HCT116 (cell line): ENCODE data around the gene FSTL4. TPM values are rescaled to one million over a fixed set of nuclear protein-coding genes. Genes with fewer than 3 reads are reported as not detected.

Source experiments
- ATAC-seq: fragments of 200-7000 bp; cut with Tn5 transposase; 2 replicates; pipeline ENCODE4 v1.9.1; 2020; ENCODE audit warnings: mild to moderate bottlenecking, moderate library complexity
- BruUV-seq: library from RNA; stranded (reverse); fragments of 400-500 nt; replicated peaks from 2 replicates; lab custom pipeline; 2021; lab: Mats Ljungman, UMichigan
- CTCF ChIA-PET: fragments of 300-600 bp; sonication (Branson Sonifier 250); formaldehyde crosslinking; loops from one replicate; lab custom pipeline; 2021; ENCODE audit warnings: antibody characterized with exemption; lab: Charles Lee
- POLR2A ChIA-PET: fragments of 300-600, 350-600 bp; sonication (Branson Sonifier 250); formaldehyde crosslinking; loops from one replicate; lab custom pipeline; 2021; ENCODE audit warnings: antibody characterized with exemption; lab: Charles Lee
- RAD21 ChIA-PET, 2 experiments: fragments of 300-600 bp; sonication (Branson Sonifier 250); formaldehyde crosslinking; loops; one replicate each; lab custom pipeline; 2023; ENCODE audit warnings: low total read pairs in 2 of 2; ENCODE audit not compliant: uncharacterized antibody in 2 of 2, unreplicated experiment in 2 of 2, low non-redundant PET in 1 of 2; lab: Charles Lee
- DNase-seq: peaks from one replicate; pipeline ENCODE4 v3.0.0-alpha.2; 2010; ENCODE audit warnings: low read depth, low spot score
- H2AFZ ChIP-seq: fragments of 200-600 bp; shearing (Covaris generic), sonication (generic); 2 replicates; pipeline ENCODE4 v1.6.1; 2017; ENCODE audit warnings: low read depth, mixed run types, mixed read lengths, antibody characterized with exemption, low read length; ENCODE audit not compliant: poor library complexity, severe bottlenecking
- H3K27ac ChIP-seq: 2 replicates; pipeline ENCODE4 v1.5.1; 2012; ENCODE audit warnings: low read depth, low read length
- H3K27me3 ChIP-seq: fragments of 200-600 bp; sonication (generic); 2 replicates; pipeline ENCODE4 v1.6.1; 2016; ENCODE audit warnings: mixed run types, low read length, mixed read lengths; ENCODE audit not compliant: insufficient read depth
- H3K36me3 ChIP-seq, 2 experiments: fragments of 200-500 bp in 1 of 2; fragments of 200-600 bp in 1 of 2; sonication (Bioruptor generic) in 1 of 2; sonication (generic) in 1 of 2; 2 replicates each; pipeline versions ENCODE4 v1.5.1 to v1.6.1; 2014 to 2016; ENCODE audit warnings: low read length in 2 of 2, inconsistent platforms in 1 of 2, mixed read lengths in 1 of 2, mixed run types in 1 of 2; ENCODE audit not compliant: insufficient read depth in 2 of 2, control insufficient read depth in 1 of 2
- H3K4me1 ChIP-seq, 2 experiments: fragments of 200-600 bp in 1 of 2; sonication (generic) in 1 of 2; 2 replicates each; pipeline versions ENCODE4 v1.5.1 to v1.6.1; 2012 to 2017; ENCODE audit warnings: low read length in 2 of 2, inconsistent platforms in 1 of 2, mild to moderate bottlenecking in 1 of 2, mixed read lengths in 1 of 2, mixed run types in 1 of 2, moderate library complexity in 1 of 2; ENCODE audit not compliant: insufficient read depth in 2 of 2, control insufficient read depth in 1 of 2
- H3K4me2 ChIP-seq: fragments of 200-600 bp; sonication (generic); 2 replicates; pipeline ENCODE4 v1.6.1; 2017; ENCODE audit warnings: mixed run types, low read length, mixed read lengths
- H3K4me3 ChIP-seq, 2 experiments: fragments of 200-600 bp in 1 of 2; sonication (generic) in 1 of 2; replicated peaks in 1 of 2; 2 replicates each; pipeline ENCODE4 v1.5.1; 2011 to 2016; ENCODE audit warnings: low read length in 2 of 2, control low read depth in 1 of 2, low read depth in 1 of 2, mild to moderate bottlenecking in 1 of 2, mixed read lengths in 1 of 2, mixed run types in 1 of 2
- H3K79me2 ChIP-seq: fragments of 200-600 bp; sonication (generic); 2 replicates; pipeline ENCODE4 v1.6.1; 2017; ENCODE audit warnings: mild to moderate bottlenecking, mixed run types, low read length, moderate library complexity, mixed read lengths; ENCODE audit not compliant: insufficient read depth
- H3K9ac ChIP-seq: fragments of 200-600 bp; sonication (generic); 2 replicates; pipeline ENCODE4 v1.6.1; 2016; ENCODE audit warnings: low read length, mixed read lengths
- H3K9me2 ChIP-seq: fragments of 200-600 bp; sonication (generic), shearing (Covaris generic); 2 replicates; pipeline ENCODE4 v1.6.1; 2017; ENCODE audit warnings: mixed run types, mild to moderate bottlenecking, moderate library complexity; ENCODE audit not compliant: insufficient read depth
- H3K9me3 ChIP-seq, 2 experiments: fragments of 200-500 bp in 1 of 2; fragments of 200-600 bp in 1 of 2; sonication (Bioruptor generic) in 1 of 2; sonication (generic) in 1 of 2; 2 replicates each; pipeline ENCODE4 v1.6.1; 2014 to 2017; ENCODE audit warnings: low read length in 2 of 2, mixed read lengths in 2 of 2, inconsistent platforms in 1 of 2, low read depth in 1 of 2, mild to moderate bottlenecking in 1 of 2, mixed run types in 1 of 2, moderate library complexity in 1 of 2; ENCODE audit not compliant: control insufficient read depth in 1 of 2, insufficient read depth in 1 of 2
- H4K20me1 ChIP-seq: fragments of 200-600 bp; sonication (generic), shearing (Covaris generic); 2 replicates; pipeline ENCODE4 v1.6.1; 2017; ENCODE audit warnings: mixed run types, mild to moderate bottlenecking, moderate library complexity; ENCODE audit not compliant: insufficient read depth
- ATF3 ChIP-seq: IDR thresholded peaks from 2 replicates; pipeline ENCODE4 v1.6.1; 2012
- CBX3 ChIP-seq: IDR thresholded peaks from 2 replicates; pipeline ENCODE4 v1.6.1; 2012; ENCODE audit warnings: low read depth
- CEBPB ChIP-seq: IDR thresholded peaks from 2 replicates; pipeline ENCODE4 v1.6.1; 2012; ENCODE audit warnings: low read depth
- EGR1 ChIP-seq: IDR thresholded peaks from 2 replicates; pipeline ENCODE4 v1.6.1; 2012; ENCODE audit warnings: low read depth
- ELF1 ChIP-seq: IDR thresholded peaks from 2 replicates; pipeline ENCODE4 v1.6.1; 2012; ENCODE audit warnings: low read depth, borderline replicate concordance
- EZH2 ChIP-seq: fragments of 200-600 bp; sonication (generic); IDR thresholded peaks from 2 replicates; pipeline ENCODE4 v1.6.1; 2017; ENCODE audit warnings: antibody characterized with exemption, mixed run types
- EZH2phosphoT487 ChIP-seq: fragments of 200-600 bp; IDR thresholded peaks from 2 replicates; pipeline ENCODE4 v1.6.1; 2018; ENCODE audit warnings: antibody characterized with exemption, borderline replicate concordance
- FOSL1 ChIP-seq: IDR thresholded peaks from 2 replicates; pipeline ENCODE4 v1.6.1; 2012; ENCODE audit warnings: low read depth
- POLR2A ChIP-seq: IDR thresholded peaks from 2 replicates; pipeline ENCODE4 v1.7.0; 2011; ENCODE audit warnings: borderline replicate concordance; ENCODE audit not compliant: insufficient read depth, insufficient read length; ENCODE audit errors: extremely low read depth
- RAD21 ChIP-seq: IDR thresholded peaks from 2 replicates; pipeline ENCODE4 v1.6.1; 2012; ENCODE audit warnings: low read depth, mild to moderate bottlenecking
- REST ChIP-seq: IDR thresholded peaks from 2 replicates; pipeline ENCODE4 v1.6.1; 2012; ENCODE audit warnings: low read depth
- SP1 ChIP-seq: IDR thresholded peaks from 2 replicates; pipeline ENCODE4 v1.6.1; 2012; ENCODE audit warnings: low read depth
- SRF ChIP-seq: IDR thresholded peaks from 2 replicates; pipeline ENCODE4 v1.6.1; 2012; ENCODE audit warnings: low read depth
- TCF7L2 ChIP-seq: IDR thresholded peaks from 2 replicates; pipeline ENCODE4 v1.7.0; 2011; ENCODE audit warnings: borderline replicate concordance, inconsistent platforms; ENCODE audit not compliant: insufficient read depth, insufficient read length; ENCODE audit errors: extremely low read depth
- YY1 ChIP-seq: IDR thresholded peaks from 2 replicates; pipeline ENCODE4 v1.6.1; 2011; ENCODE audit warnings: low read length, low read depth, moderate library complexity, mild to moderate bottlenecking; ENCODE audit not compliant: insufficient replicate concordance; ENCODE audit errors: extremely low read depth
- ZFX ChIP-seq: fragments of 450-650 bp; IDR thresholded peaks from 2 replicates; pipeline ENCODE4 v1.6.1; 2017
- ZNF274 ChIP-seq: fragments of 200-500 bp; sonication (Bioruptor generic); IDR thresholded peaks from 2 replicates; pipeline ENCODE4 v1.6.1; 2014; ENCODE audit warnings: mild to moderate bottlenecking, low read depth, low read length, inconsistent platforms
- intact Hi-C: fragments of 100-400 bp; cut with micrococcal nuclease; formaldehyde crosslinking; loops from 2 replicates; pipeline ENCODE4 v1.10.0; 2022
- total RNA-seq: library from RNA; stranded (reverse); gene quantifications from one replicate; pipeline ENCODE4 v1.2.1, GENCODE V29; 2021; ENCODE audit not compliant: unreplicated experiment
- TF ChIP-seq, protein P1 (sequence below): IDR thresholded peaks from 2 replicates; pipeline ENCODE4 v1.6.1; 2012

FSTL4 gene
- total RNA-seq, 1 experiment from 2014 or later: 0.37 TPM

DNA sequence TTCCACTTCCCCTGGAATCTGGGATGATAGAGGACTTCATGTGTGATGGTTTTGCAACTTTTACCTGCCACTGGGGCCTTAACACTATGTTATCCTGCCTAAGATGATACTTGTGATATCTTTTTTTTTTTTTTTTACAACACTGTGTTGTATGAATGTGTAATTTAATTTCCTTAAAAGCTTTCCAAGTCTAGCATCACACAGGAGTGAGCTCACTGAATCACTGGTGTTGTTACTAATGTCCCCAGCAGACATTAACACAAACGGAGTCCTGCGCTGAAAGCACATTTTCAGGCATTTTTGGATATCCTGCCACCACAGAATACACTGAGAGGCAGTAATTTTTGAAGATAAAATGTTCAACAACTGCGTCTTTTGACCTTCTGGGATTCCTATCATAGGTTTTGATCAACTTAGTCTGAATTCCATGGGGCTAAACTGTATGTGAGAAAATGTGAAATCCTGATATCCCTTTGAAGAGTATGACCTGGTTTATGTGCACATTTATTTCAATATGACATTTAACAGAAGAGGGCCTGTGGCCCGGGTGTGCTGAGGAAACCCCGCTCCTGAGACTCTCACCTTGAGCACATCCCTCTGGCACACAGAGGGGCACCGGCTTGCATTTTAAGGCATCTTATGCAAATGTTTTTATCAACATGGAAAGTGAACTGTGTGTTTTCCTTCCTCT is 118.0 kb downstream of the FSTL4 start:
- TF ChIP-seq POLR2A: no peak
- no peak for TF ChIP-seq FOSL1
- no peak for TF ChIP-seq RAD21
- no peak for TF ChIP-seq EZH2
- TF ChIP-seq TCF7L2: no peak
- no peak for TF ChIP-seq CBX3
- TF ChIP-seq, protein P1, sequence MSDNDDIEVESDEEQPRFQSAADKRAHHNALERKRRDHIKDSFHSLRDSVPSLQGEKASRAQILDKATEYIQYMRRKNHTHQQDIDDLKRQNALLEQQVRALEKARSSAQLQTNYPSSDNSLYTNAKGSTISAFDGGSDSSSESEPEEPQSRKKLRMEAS: no peak
- no peak for TF ChIP-seq SRF
- TF ChIP-seq ELF1: no peak
- no peak for TF ChIP-seq REST
- TF ChIP-seq ATF3: no peak
- no peak for TF ChIP-seq EGR1
- no peak for TF ChIP-seq ZNF274
- TF ChIP-seq SP1: no peak
- TF ChIP-seq YY1: no peak
- TF ChIP-seq ZFX: no peak
- no peak for TF ChIP-seq CEBPB
- no peak for TF ChIP-seq EZH2phosphoT487
- Histone ChIP-seq H3K4me1 (no peaks in the 10 kb centered on the region), H3K9me2 (no peaks in the 10 kb centered on the region), H3K36me3 (no peaks in the 10 kb centered on the region), H3K27me3 (no peaks in the 10 kb centered on the region), H3K27ac (no peak overlapping the region), H3K4me3 (no peak overlapping the region), H3K79me2 (no peaks in the 10 kb centered on the region), H3K9ac (no peak overlapping the region), H3K4me2 (no peak overlapping the region), H2AFZ (no peak overlapping the region), H4K20me1 (no peaks in the 10 kb centered on the region), H3K9me3 (no peaks in the 10 kb centered on the region)
- ATAC-seq (no peak), DNase-seq (no peak)
- RAD21 ChIA-PET: no interaction called here
- CTCF ChIA-PET: no interaction called here
- intact Hi-C loops: no loop called here
- POLR2A ChIA-PET: no interaction called here
- BruUV-seq: no TSS peak
